NCI-H1417 (cell line): ENCODE measurements around the gene MRPS6.

Source experiments
- DNase-seq, 3 experiments: peaks; one replicate each; lab custom pipeline; 2025; lab: John Stamatoyannopoulos, UW

The MRPS6 gene

DNA sequence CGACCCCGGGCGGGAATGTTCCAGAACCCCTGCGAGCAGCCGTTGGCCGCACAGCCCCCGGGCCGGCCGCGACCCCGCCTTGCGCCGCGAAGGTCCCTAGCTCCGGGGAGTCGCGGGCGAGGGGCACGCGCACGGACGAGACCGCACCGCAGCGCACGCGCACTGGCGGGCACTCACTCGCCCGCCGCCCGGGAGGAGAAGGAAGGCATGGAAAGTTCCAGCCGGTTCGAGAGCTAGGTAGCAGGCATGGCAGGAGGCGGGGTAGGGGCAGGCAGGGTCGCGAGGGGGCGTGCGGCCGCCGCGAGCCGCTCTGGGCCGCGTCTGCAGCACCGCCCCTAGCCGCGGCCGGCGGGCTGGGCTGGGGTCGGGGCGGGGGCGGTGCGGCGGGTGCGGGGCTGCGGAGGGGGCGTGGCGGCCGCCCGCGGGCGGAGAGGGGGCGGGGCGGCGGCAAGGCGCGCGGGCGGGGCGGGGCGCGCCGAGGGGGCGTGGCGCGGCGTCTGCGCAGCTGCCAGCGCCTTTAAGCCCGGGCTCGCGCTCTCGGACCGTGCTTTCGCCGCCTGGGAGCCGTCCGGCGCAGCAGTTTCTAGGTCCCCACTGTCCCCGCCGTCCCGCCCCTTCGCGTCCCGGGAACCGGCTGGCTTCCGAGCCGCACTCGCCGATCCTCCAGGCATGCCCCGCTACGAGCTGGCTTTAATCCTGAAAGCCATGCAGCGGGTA lies at the start of gene MRPS6, which contains the start of gene SLC5A3:
Gene MRPS6 (plus strand): TSS at position 547 of the 717 bp plus-strand sequence. CDS start 123 bp downstream, at position 670.
Gene SLC5A3 (plus strand): TSS at position 547 of the 717 bp plus-strand sequence. CDS start 21,621 bp downstream, outside the sequence.
- peak; percentile 83 to 92 (median 89) for DNase-seq

DNA sequence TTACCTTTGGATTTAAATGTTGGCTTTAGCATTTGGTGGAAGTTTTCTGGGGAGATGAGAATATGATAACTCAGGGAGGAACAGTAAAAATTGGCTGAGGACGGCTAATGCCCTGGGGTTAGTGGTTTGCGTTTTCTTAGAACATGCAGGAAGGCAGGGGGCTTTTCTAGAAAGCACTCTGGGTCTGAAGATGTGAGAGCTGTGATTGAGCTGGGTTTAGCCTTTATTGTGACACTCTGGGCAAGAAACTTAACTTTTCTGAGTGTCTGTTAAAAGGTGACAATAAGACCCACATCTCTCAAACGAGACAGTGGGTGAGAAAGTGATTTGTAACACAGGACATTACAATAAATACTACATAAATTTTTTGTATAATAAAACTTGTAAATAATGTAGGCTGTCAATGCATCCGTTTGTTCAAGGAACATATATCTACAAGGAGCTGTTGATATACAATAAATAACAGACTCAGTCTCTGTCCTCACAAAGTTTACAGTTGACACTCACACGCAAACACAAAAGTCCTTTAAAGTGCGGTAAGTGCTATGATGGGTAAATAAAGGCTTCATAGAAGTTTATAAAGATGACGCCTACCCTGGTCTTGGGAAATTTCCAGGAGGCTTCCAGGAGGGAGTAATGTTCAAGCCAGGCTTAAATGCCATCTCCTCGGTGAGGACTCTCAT lies 49.5 kb upstream of the MRPS6 start:
- DNase-seq = no peak

DNA sequence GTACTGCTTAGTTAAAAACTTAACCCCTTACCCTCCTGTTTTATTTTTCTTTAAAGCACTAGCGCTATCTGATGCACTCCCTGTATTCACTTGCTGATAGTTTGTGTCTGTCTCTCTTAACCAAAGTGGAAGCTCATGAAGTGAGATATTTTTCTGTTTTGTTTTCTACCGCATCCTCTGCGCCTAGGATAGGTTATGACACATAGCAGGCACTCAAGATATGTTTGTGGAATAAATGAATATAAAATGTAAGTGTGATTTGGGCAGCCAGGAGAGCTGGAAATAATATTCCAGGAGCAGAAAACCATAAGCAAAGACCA lies 49.0 kb upstream of the MRPS6 start:
- DNase-seq = no peak

DNA sequence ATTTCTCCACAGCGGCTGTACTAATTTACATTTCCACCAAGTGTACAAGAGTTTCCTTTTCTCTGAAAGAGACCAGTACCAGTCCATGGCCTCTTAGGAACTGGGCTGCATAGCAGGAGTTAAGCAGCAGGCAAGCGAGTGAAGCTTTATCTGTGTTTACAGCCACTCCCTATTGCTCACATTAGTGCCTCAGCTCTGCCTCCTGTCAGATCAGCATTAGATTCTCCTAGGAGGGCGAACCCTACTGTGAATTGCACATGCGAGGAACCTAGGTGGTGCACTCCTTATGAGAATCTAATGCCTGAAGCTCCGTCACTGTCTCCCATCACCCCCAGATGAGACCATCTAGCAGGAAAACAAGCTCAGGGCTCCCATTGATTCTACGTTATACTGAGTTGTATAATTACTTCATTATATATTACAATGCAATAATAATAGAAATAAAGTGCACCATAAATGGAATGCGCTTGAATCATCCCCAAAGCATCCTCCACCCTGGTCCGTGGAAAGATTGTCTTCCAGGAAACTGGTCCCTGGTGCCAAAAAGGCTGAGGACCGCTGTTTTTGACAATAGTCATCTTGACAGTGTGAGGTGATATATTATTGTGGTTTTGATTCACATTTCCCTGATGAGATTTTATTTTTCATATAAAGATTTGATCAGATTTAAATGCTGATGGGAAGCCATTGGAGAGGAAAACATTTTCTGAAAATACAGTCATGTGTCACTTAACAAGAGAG lies 45.5 kb upstream of the MRPS6 start:
- no peak for DNase-seq

DNA sequence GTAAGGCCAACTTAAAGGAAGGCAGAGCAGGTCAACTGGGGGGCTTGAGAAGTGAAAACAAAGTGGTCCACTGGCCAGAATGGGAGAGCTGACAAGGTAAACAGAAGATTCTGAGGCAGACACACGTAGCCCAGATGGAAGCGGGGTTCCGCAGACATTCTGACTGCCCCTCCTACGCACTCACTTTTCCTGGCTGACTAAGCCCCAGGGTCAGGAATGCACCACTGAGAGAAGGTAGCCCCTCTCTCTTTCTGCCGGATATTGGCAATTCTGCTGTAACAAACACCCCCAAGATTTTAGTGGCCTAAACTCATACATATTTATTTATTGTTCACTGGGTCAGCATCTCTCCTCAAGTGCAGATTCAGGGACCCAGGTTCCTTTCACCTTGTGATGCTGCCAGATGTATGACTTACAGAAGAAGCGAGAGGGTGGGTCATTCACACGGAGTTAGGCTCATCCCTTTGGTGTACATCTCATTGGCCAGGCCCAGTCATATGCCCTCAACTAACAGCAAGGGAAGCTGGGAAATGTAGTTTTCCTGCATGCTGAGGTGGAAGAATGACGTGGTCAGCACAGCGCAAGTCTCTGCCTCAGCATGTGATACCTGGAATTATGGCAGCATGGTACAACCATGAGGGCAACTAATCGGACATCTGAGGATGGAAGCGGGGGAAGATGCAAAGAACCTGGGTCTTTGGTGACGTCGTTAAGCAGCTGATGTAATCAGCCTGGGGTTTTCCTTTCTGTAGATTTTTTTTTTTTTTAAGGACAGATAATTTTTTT lies 43.4 kb upstream of the MRPS6 start:
- DNase-seq = peak in 2 of 3 experiments; percentile 11 to 24

DNA sequence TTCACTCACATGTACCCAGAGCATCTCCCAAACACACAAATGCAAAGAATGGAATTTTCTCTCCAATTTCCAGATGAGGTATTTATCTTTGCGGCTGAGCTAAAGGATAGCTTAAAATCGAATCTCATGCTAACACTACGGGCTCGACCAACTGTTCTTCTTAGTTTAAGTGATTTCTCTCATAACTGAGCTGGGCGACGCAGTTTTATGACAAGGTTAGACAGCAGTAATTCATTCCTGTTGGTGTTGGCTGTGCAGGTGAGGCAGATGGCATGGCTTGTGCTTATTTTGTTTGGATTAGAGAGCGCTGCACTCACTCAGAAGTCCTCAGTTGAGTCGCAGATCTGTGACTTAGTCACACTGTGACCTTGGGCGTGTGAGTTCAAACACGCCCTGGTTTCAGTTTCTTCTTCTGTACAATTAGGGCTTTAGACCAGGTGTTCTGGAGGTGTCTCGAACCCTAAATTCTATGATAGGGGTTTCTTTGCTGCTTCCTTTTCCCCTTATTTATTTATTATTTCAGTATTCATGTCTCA lies 41.5 kb upstream of the MRPS6 start:
- no peak for DNase-seq

DNA sequence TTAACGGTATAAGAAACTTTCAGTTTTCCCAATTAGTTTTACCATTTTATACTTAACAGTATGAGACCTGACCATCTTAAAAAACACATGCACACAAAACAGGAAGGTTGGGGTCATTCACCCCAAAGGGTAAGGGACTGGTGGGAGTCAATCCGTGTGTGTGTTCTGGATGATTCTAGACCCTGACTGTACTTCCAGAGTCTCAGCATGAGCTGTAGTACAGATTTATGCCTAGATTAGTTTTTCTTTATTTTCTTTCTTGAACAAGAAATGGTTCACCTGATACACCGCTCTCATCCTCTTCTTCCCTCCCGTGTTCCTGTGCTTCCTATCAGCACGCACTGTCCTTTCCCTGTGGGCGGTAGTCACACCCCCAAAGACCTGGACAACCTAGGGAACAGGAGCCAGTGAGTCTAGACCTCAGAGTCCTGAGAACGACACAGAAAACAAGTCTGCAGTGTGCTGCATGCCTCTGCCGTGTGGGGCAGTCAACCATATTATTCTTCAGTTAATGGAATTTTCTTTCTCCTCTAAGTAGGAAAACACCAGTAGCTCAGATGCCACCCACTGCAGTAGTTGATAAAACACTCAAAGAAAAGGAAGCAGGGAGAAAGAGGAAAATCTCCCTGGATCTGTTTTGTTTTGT lies 38.9 kb upstream of the MRPS6 start:
- DNase-seq = no peak

- no peak for DNase-seq
Observed at GRCh38 chr21:34035619-34036354, 37.6 kb upstream of the MRPS6 start.

DNA sequence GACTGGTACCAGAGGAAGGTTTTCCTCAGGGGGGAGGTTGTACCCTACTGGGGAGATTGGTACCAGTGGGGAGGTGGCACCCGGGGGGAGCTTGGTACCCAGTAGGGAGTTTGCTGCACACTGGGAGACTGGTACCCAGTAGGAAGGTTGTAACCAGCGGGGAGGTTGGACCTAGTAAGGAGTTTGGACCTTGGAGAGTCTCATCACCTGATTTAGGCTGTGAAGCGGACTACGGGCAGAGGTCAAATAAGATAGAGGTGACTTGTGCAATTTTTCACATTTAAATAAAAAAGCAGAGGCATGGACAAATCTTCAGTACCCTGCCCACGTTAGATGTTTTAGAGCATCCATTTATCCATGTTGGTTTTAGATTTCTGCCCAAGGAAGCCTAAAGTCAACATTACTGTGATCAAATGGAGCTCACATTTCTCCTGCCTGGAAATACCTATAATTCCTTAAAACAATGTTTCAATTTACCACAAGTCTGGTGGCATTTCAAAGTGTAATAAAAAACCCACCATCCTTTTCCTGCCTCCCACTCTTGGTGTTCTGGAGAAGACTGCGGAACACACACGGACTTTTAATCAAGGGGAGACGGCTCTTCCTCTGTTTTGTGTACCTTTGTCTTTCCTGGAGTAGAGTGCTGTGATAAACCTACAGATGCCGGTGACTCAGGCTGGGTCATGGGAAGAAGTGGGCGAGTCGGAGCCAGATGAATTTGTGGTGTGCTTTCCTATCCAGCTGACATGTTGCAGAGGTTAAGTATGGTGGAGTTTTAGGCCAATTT lies 36.2 kb upstream of the MRPS6 start:
- DNase-seq = no peak

DNA sequence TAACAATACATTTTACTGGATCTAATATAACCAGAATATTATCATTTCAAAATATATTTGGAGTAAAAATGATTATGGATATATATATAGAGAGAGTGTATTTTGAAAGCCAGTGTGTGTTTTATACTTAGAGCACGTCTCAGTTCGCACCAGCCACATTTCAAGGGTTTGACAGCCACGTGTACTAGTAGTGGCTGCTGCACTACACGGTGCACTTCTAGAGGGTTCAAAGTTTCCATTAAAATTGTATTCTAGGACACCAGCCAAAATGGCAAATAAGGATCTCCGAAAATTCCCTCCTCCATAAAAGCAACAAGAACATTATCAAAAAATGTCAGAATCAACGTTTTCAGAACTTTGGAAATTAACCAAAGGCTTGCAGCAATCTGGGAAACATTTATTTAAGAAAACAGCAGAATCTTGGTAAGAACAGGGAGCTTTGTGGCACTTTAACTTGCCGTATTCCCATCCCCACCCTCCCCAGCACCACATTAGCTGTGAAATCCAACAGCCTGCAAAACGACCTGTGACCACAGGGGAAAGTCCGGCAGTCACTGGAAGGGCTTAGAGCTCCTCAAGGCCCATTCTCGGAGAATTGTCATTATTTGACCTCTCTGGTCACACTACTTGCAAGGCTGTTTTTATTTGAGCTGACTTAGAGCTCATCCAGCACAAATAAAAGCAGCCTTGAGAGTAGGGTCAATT lies 33.5 kb upstream of the MRPS6 start:
- DNase-seq = no peak

- DNase-seq = no peak
Observed at GRCh38 chr21:34042735-34043134, 30.6 kb upstream of the MRPS6 start.

- no peak for DNase-seq
Observed at GRCh38 chr21:34043333-34043732, 30.0 kb upstream of the MRPS6 start.

DNA sequence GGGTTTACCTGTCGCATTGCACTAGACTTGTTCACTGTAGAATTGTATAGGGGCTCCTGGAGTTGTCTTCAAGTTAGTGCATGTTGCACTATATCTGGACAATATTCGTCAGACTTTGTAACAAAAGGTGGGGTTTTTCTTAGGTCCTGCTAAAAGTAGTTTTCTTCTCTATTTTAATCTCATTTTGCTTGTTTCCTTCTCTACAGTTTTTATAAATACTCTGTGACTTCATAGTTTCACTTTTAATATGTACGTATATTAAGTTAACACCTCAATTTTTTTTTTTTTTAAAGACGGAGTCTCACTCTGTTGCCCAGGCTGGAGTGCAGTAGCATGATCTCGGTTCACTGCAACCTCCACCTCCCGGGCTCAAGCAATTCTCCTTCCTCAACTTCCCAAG lies 26.5 kb upstream of the MRPS6 start:
- no peak for DNase-seq

- no peak for DNase-seq
Observed at GRCh38 chr21:34047835-34048234, 25.5 kb upstream of the MRPS6 start.

GRCh38 chr21:34052171-34052570 lies 21.2 kb upstream of the MRPS6 start:
- DNase-seq = no peak

- peak in 2 of 3 experiments; percentile 55 to 88 for DNase-seq
Observed at GRCh38 chr21:34054259-34054658, 19.1 kb upstream of the MRPS6 start.

- DNase-seq = no peak
Observed at GRCh38 chr21:34055615-34056014, 17.8 kb upstream of the MRPS6 start.

- DNase-seq = no peak
Observed at GRCh38 chr21:34061983-34062382, 11.4 kb upstream of the MRPS6 start.

GRCh38 chr21:34065027-34065426 lies 8.4 kb upstream of the MRPS6 start:
- DNase-seq = no peak
